GM18499 (cell line): ENCODE results near the gene NACC2.

Source experiments
- ATAC-seq: cut with Tn5 transposase; IDR thresholded peaks from one replicate; pipeline ENCODE4 v1.9.1; 2021; ENCODE audit warnings: moderate number of reproducible peaks; ENCODE audit not compliant: insufficient read depth, unreplicated experiment

The NACC2 gene

GRCh38 chr9:135987838-135988404 lies 107.2 kb downstream of the NACC2 start:
- no peak for ATAC-seq

GRCh38 chr9:135986605-135987004 lies 108.5 kb downstream of the NACC2 start:
- ATAC-seq = no peak

- no peak for ATAC-seq
Measured at GRCh38 chr9:135985889-135986288, 109.2 kb downstream of the NACC2 start.

- no peak for ATAC-seq
Measured at GRCh38 chr9:135985459-135985774, 109.7 kb downstream of the NACC2 start.

- no peak for ATAC-seq
Measured at GRCh38 chr9:135984072-135984710, 110.9 kb downstream of the NACC2 start.

GRCh38 chr9:135983208-135984071 lies 111.6 kb downstream of the NACC2 start:
- no peak for ATAC-seq

GRCh38 chr9:135982499-135983207 lies 112.4 kb downstream of the NACC2 start:
- no peak for ATAC-seq

GRCh38 chr9:135980926-135981630 lies 114.0 kb downstream of the NACC2 start:
- no peak for ATAC-seq

- no peak for ATAC-seq
Measured at GRCh38 chr9:135979547-135980166, 115.4 kb downstream of the NACC2 start.

- ATAC-seq = no peak
Measured at GRCh38 chr9:135978642-135979546, 116.2 kb downstream of the NACC2 start.

- ATAC-seq = no peak
Measured at GRCh38 chr9:135976944-135977343, 118.1 kb downstream of the NACC2 start.

GRCh38 chr9:135976531-135976930 lies 118.6 kb downstream of the NACC2 start:
- ATAC-seq = no peak

- no peak for ATAC-seq
Measured at GRCh38 chr9:135975834-135976233, 119.3 kb downstream of the NACC2 start.

GRCh38 chr9:135974220-135974573 lies 120.9 kb downstream of the NACC2 start:
- ATAC-seq = no peak

GRCh38 chr9:135973277-135974219 lies 121.5 kb downstream of the NACC2 start:
- ATAC-seq = no peak

GRCh38 chr9:135971892-135972291 lies 123.2 kb downstream of the NACC2 start:
- no peak for ATAC-seq

GRCh38 chr9:135971111-135971766 lies 123.8 kb downstream of the NACC2 start:
- ATAC-seq = no peak
